Measurements from ENCODE around the gene BANF2.
"Not testable (repeated sequence)": the region's sequence is repeated elsewhere in the genome, so short reads cannot be mapped to it uniquely, and the experiment has no call there.

BANF2 gene

DNA sequence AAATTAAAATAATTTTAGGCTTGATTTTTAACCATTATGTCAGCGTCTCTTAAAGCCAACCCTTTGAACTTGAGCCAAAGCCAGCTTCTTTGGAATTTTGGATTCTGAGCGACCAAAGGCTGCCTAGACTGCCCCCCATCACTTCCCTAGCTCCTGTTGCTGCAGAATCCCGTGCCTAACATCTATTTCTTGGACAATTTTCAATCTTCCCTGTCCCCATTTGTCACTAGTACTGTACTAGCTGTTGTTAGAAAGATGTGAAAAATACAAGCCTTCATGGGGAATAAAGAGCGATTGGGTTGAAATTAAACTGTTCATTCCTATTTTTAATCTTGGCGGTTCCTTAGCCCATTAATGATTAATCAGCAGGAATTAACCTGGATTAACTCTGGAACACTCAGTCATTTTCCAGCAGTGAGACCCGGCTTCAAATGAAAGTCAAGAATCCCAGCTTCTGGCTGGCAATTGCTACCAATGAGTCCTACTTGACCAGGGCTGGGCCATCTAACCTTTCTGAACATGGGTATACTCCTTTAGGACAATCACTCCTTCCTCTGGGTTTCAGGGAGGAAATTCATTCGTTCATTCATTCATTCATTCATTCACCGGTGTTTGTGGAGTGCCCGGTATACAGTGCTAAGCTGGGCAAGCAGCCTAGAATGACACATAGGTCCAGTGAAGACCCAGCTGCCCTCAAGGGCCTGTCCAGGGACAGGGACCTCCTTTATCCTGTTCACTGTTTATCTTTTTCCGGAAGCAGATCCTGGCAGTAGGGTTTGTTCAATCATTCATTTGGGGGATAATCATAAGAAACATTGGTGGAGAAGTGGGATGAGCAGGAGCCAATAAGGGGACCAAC is 16.3 kb upstream of the BANF2 start:
- DNase-seq: no peak

DNA sequence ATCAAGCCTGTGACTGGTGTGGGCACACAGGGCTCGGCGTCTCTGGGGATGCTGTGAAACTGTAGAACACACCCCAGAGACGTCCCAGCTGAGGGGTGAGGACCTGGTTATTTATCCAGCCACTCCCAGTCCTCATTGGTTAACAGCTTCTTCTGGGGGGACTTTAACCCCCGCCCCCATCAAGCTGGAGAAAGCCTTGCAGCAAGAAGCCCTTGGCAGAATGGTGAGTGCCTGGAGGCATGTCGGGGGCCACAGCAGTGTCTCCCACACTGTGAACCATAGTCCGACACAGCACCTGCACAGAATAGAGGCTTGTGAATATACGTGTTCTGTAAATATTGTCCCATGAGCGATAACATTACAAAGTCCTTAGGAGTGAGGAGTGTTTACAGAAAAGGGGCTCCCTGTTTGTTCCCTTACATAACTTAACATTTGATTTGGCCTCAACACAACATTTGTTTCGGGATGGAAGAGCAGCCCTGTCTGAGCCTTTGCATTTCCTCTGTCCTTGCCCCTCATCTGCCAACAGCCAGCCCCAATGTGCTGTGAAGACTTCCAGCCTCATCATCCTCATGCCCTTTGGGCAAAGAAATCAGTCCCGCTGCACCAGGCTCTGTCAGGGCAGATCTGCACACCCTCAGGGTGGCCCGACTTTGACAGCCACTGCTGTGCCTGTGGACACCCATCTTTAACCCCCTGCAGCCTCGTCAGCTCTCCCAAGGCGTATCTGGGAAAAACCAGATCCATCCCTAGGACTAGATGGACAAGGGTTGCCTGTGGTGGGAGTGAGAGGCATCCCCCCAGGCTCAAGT is 15.5 kb upstream of the BANF2 start:
- no peak for DNase-seq

DNA sequence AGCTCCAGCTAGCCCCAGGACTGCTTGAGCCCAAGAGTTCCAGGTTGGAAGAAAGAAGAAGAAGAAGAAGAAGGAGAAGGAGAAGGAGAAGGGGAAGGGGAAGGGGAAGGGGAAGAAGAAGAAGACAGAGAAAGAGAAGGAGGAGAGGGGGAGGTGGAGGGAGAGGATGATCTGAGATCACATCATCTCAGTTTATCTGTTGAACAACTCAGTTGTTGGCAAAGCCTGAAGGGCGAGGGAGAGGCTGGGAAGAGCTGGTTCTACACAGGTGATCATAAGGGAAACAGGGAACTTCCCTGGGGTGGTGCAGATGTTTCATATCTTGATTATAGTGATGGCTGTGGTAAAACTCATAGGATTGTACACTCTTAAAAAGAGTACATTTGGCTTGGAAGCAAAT is 14.6 kb upstream of the BANF2 start:
- DNase-seq: no peak

DNA sequence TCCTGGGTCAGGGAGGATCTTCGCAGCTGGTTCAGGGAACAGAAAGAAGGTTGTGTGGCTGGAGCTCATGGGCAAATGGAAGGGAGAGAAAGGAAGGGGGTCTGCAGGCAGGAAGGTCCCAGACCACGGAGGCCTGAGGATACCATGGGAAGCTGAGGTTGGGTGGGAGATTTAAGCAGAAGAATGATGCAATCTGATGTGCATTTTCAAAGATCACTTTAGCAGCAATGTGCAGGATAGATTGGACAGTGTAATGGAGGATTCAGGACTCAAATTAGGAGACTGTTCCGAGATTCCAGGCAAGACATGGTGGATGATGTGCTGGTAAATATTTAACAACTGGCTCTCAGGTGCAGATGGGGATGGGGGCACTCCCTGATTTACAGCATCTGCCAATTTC is 12.0 kb upstream of the BANF2 start:
- no peak for DNase-seq

DNA sequence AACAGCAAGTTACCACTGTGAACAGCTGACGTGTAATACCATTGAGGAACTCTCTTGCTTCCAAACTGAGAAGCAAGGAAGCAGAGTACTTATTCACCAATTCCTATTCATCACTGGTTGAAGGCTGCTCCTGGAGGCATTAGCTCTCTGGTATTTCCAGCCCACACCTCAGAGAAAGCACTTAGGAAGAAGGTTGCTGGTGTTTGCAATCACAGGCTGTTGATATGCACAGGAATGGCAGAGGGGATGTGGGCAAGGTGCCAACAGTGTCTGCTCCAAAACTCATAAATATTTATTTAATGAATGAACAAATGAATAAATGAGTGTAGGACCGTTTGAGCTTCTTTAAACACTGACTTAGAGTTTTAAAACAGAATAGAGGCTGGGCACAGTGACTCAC is 10.8 kb upstream of the BANF2 start:
- no peak for DNase-seq

DNA sequence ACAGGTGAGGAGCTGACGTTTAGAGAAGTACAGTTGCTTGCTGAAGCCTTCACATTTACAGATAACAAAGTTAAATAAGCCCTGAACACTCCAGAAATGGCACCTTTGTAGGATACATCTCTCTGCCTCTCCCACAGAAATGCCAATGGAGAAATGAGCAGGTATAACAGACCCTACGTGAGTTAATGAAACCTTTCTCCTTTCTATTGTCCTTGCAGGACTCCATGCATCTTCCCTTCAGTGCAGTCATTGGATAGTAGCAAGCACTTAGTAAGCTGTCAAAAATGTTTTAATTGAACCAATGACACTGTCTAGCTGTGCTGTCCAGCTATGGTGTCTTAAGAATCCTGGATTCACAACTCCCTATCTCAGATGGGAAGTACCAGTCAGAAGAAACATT is 9.6 kb upstream of the BANF2 start:
- DNase-seq: no peak

DNA sequence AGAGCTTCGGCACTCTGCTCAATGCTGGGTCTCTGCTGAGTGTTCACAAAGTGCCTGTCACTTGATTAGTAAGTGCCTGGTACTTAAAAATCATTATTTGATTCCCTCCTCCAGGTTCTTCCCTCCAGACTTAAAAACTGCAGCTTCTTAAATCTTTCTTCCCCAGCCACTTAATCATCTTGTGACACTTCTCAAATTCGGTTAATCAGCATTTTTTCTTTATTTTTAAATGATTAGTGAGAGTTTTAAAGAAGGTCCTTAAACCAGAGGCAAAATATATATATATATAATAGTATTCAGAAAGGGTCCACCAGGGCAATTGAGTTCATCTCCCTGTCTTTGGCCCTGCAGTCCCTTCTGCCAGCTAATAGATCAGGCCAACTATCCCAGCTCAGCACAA is 8.0 kb upstream of the BANF2 start:
- no peak for DNase-seq

DNA sequence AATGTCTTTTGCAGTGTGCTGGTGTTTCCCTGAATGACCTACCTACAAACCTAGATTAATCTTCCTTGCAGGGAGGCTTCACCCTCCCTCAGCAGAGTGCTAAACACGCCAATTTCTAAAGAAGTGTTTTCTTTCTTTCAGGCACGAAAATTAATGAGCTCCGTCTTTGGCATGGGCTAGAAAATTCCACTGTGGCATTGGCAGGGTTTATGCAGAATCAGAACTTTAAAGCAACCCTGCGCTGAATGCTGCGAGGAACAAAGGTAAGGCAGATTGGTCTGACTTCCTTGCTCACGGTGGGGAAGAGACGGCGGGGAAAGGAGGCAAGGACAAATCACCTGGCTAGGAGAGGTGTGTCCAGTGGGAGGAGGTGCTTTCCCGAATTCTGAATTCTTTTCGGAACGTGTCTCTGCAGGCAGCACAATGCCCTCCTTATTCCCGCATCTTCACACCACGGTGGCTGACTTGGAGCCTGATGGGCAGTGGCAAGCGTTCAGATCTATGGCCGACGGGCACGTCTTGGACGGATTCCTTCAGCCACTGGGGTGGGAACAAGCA is 6.2 kb upstream of the BANF2 start:
- DNase-seq: no peak

DNA sequence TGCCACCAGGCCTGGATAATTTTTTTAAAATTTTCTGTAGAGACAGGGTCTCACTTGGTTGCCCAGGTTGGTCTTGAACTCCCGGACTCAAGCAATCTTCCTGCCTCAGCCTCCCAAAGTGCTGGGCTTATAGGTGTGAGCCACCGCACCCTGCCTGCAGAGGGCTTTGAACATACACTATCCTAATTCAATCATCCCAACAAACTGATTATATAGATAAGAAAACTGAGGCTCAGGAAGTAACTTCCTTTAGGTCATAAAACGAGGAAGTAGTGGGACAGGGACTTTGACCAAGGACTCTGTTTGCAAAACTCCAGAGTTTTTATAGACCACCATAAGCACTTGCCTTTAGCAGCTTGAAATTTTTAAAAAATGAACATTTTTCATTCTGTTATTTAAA is 5.0 kb upstream of the BANF2 start:
- DNase-seq: no peak

DNA sequence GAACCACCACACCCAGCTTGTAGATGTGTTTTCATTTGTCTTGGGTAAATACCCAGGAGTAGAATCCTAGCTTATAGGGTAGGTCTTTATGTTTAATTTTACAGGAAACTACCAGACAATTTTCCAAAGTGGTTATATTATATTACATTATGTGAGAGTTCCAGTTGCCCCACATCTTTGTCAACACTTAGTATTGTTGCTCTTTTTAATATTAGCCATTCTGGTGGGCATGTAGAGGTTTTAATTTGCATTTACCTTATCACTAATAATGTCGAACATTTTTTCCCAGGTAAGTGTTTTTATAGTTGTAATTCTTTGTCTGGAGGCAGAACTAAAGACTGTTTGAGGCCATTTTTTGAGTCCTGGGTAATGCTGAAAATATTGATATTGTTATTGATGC is 3.5 kb upstream of the BANF2 start:
- DNase-seq: no peak

DNA sequence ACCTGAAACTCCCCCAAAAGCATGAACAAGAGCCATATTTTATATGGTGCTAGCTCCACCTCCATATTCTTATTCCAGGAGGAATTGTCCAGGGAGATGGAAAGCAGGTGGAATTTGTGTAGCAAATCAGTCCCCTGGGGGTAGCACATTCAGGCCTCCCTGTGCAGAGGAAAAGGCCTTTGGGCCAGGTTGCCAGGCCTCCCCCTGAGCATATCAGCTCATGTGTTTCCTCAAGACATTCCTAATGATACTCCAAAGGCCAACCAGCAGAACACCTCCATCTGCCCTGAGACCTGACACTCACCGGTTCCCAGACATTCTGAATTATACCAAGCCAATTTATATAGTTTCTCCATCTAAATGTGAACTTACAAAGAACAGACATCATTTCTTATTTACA is 2.6 kb upstream of the BANF2 start:
- no peak for DNase-seq

DNA sequence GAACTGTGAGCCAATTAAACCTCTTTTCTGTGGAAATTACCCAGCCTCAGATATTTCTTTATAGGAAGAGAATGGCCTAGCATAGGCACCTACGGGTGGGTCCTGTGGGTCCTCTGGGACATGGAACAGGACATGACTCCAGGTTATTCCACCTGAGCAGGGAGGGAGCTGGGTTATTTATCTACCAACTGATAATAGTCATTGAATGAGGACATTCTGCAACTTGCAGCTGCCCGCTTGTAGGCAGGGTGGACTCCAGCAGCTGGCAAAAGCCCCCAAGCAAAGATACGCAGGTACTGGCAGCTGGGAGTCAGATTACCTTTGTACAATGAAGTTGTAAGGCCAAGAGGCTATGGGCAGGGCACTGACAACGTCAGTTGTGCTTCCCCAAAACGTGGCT is 1.4 kb upstream of the BANF2 start:
- DNase-seq: no peak

DNA sequence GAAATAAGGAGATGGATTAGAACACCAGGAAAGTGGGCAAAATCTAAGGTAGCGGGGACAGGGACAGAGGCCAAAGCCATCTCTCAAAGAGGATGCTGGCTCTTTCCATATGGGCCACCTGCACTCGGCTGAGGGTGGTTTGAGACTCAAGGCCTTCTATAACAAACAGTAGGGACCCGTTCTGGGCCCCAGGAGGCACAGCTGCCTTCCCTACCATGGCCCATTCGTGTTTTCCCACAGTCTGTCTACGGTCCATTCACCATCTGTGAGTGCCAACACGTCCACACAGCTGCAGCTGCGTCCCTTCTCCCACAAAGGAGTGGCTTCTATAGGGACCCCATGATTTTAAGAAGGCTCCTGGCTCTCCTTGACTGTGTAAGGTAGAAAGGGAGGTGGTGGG is 871 bp downstream of the BANF2 start:
- no peak for DNase-seq

DNA sequence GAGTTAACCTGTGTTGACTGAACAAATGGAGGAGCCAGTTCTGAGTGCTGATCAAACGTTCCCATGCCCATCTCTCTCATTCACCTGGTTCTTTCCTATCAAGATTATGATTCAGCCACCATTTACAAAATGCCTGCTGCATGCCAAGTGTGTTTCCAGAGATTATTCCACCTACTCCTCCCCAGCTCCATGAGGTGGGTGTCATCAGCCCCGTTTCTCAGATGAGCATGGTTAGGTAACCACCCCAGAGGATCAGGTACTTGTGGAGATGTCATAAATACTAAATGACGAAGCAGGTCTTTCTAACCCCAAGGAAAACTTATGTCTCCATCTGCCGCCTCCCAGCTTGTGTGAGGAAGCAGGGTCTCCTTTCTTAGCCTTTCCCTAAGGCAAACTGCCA is 2.1 kb downstream of the BANF2 start:
- no peak for DNase-seq

DNA sequence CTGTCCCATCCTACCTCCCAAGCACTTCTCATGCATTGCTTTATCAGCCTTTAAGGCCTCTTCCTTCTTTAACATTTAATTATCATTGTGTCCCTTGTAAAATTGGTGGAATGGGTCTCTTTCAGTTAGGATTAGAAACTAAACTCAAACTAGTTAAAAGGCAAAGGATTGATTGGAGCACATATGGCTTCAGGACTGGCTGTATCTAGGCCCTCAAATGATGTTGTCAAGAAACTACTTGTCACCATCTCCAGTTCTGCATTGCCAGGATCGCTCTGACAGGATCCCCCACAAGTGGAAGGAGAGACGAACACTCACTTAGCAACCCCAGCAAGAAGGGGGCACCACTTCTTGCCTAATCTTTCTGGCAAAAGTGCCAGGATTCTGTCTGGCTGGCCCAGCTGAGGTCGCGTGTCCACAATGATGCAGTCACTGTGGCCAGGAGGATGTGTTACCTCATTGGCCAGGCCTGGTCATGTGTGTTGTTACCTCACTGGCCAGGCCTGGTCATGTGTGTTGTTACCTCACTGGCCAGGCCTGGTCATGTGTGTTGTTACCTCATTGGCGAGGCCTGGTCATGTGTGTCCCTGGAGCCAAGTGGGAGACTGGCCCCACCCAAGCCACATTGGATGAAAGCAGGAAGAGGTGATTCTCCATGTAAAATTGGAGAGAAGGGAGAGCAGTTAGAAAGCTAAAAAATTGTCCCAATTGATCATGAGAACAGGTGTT is 5.0 kb downstream of the BANF2 start:
- DNase-seq: no peak

DNA sequence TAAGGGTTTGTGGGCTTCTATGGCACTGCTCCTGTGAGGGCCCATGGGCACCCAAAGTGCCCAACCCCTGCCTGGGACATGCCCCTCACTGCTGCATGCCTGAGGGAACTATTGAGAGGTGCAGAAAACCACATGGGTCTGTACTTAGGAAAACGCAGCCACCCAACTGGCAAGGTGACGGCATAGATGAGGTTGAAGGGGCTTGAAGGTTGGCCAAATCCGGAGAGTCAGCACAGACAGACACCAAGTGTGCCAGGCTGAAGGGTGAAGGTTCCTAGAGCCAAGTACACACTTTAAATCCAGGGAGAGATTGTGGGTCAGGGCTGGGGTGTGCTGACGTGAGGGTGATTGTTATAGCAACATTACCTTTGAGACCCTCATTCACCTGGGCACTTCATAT is 6.2 kb downstream of the BANF2 start:
- no peak for DNase-seq

DNA sequence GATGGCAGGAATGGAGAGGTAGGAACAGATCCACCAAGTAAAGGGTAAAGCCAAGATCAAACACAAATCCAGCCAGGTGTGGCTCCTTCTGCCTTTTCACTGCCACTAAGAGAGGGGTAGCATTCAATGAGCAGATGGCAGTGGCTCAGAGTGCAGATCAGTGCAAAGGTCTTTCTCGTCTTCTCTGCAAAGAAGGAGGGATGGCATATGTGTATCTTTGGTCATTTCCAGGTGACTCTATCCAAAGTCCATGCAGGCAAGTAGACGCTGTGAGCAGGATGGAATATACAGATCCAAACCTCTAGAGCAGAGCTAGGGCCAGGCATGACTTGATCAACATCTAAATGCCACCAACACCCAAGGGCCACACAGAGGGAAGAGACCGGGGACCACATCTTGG is 6.9 kb downstream of the BANF2 start:
- no peak for DNase-seq

DNA sequence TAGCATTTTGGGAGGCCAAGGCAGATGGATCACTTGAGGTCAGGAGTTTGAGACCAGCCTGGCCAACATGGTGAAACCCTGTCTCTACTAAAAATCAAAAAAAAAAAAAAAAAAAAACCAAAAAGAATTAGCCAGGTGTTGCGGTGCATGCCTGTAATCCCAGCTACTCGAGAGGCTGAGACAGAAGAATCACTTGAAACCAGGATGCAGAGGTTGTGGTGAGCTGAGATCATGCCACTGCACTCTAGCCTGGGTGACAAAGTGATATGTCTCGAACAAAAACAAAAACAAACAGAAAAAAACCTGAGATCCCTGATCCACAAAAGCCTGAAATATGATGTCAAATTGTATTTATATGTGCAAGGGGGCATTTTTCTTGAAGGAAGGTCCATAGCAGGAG is 8.2 kb downstream of the BANF2 start:
- not testable (repeated sequence) for DNase-seq

DNA sequence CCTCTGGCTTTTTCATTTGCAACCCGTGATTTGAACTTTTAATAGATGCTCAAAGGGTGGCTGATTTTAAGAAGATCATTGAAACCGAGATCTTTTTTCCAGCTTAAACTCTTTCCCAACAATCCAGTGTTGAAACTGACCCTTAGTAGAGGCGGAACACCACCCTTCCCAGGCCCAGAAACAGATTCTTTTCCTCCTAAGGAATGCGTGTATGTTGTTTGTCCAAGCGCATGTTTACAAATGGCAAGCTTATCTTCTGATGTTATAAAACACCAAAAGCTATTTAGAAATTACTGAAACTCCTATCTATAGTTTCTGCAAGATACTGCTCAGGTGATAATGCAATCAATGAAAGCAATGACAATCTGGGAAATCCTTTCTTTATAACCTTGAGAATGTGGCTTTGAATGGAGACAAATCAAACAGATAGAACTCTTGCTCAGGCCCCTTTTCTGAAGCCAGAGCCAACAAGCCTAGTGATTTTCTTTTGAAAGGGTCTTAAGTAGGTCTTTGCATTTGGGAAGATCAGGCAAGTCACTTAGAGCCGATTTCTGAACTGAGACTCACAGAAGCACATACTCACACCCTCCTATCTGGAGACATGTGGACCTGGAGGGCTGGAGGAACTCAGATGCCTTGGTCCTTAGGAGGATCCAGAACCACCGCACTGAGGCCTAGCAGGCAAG is 9.1 kb downstream of the BANF2 start:
- no peak for DNase-seq

DNA sequence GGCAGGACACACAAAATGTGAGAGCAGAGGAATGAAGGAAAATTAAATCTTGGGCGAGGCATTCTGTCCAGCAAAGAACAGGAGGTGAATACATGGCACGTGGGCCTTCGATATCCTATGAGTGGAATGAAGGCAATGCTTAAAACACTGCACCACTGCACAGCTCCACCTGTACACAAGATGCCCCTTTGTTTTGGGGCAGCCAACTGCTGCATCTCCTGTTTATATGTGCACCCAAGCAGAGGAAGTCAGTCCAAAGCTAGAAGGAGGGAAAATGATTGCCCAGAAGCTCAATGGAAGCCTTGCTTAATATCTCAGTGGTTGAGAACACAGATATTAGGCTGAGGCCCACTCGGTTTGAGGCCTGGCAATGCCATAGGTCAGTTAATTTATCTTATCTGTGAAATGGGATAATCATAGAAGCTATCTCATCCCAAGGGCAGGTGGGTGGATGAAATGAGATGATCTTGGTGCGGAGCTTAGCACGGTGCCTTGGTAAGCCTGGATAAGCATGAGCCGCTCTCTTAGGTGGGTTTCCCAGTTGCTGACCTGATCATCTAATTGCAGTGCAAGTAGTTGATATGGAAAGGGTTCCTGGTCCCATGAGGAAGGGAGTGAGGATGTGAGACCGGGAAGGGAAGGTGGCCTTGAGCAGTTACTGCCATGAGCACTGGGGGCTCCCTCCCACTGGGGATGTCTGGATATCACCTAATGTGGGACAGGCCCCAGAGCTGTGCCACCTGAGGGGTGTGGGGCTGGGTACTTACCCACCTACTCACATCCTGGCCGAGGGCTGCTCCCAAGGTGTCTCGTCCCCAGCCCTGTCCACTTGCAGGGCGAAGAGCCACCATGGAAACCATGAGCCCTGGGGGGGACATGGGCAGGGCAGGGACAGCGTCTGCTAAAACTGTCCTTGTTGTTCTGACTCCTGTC is 9.9 kb downstream of the BANF2 start:
- DNase-seq: no peak

All from CD4-positive, alpha-beta T cell treated with Interleukin-4 for 1 hour (primary cell).